IMR-90 (cell line): ENCODE results near the gene STAT6. TPM values are rescaled to one million over a fixed set of nuclear protein-coding genes. Genes with fewer than 3 reads are reported as not detected.

Experiments
- ATAC-seq: fragments of 200-7000 bp; cut with Tn5 transposase; 2 replicates; pipeline ENCODE4 v1.9.1; 2020; ENCODE audit warnings: low read depth, mild to moderate bottlenecking, moderate library complexity
- BruUV-seq: library from RNA; stranded (reverse); fragments of 400-500 nt; replicated peaks from 2 replicates; lab custom pipeline; 2021; lab: Mats Ljungman, UMichigan
- CTCF ChIA-PET: fragments of 300-600 bp; formaldehyde crosslinking; extraction: SDS; loops from one replicate; lab custom pipeline; 2021; ENCODE audit warnings: antibody characterized with exemption; lab: Yijun Ruan, JAX
- POLR2A ChIA-PET: fragments of 300-600 bp; sonication (Branson Sonifier 250); formaldehyde crosslinking; loops from one replicate; lab custom pipeline; 2022; ENCODE audit warnings: antibody characterized with exemption; ENCODE audit not compliant: unreplicated experiment; lab: Charles Lee
- DNase-seq: peaks from one replicate; pipeline ENCODE4 v3.0.0; 2013
- H2AFZ ChIP-seq: replicated peaks from 2 replicates; pipeline ENCODE3; 2013; ENCODE audit warnings: low read length, mild to moderate bottlenecking; ENCODE audit not compliant: poor library complexity
- H2AK5ac ChIP-seq: 2 replicates; pipeline ENCODE4 v1.6.1; 2013; ENCODE audit warnings: low read depth, low read length, inconsistent platforms
- H2AK9ac ChIP-seq: replicated peaks from 2 replicates; pipeline ENCODE3; 2013; ENCODE audit warnings: mild to moderate bottlenecking, low read depth, low read length, moderate library complexity; ENCODE audit not compliant: poor library complexity
- H2BK120ac ChIP-seq: 2 replicates; pipeline ENCODE4 v1.6.1; 2013; ENCODE audit warnings: low read depth, low read length, inconsistent platforms
- H2BK15ac ChIP-seq: 3 replicates; pipeline ENCODE4 v1.6.1; 2013; ENCODE audit warnings: low read depth, low read length, inconsistent platforms
- H2BK20ac ChIP-seq: 2 replicates; pipeline ENCODE4 v1.6.1; 2013; ENCODE audit warnings: low read depth, mild to moderate bottlenecking, inconsistent platforms, low read length, moderate library complexity
- H2BK5ac ChIP-seq: 2 replicates; pipeline ENCODE4 v1.6.1; 2013; ENCODE audit warnings: mild to moderate bottlenecking, low read depth, low read length, inconsistent platforms; ENCODE audit not compliant: poor library complexity, severe bottlenecking
- H3K14ac ChIP-seq: replicated peaks from 2 replicates; pipeline ENCODE4 v1.6.1; 2013; ENCODE audit warnings: low read depth, low read length, inconsistent platforms
- H3K18ac ChIP-seq: 2 replicates; pipeline ENCODE4 v1.6.1; 2013; ENCODE audit warnings: low read depth, low read length, control low read depth
- H3K23ac ChIP-seq: 2 replicates; pipeline ENCODE4 v1.6.1; 2013; ENCODE audit warnings: low read depth, low read length, inconsistent platforms
- H3K27ac ChIP-seq: 2 replicates; pipeline ENCODE4 v1.5.1; 2013; ENCODE audit warnings: mild to moderate bottlenecking, control low read depth, low read length; ENCODE audit not compliant: insufficient read depth
- H3K27me3 ChIP-seq: 2 replicates; pipeline ENCODE4 v1.6.1; 2013; ENCODE audit warnings: low read length; ENCODE audit not compliant: control insufficient read depth, insufficient read depth
- H3K36me3 ChIP-seq: 2 replicates; pipeline ENCODE4 v1.6.1; 2013; ENCODE audit warnings: low read length, mixed read lengths; ENCODE audit not compliant: control insufficient read depth, insufficient read depth
- H3K4ac ChIP-seq: 2 replicates; pipeline ENCODE4 v1.6.1; 2013; ENCODE audit warnings: low read depth, low read length, inconsistent platforms
- H3K4me1 ChIP-seq: 2 replicates; pipeline ENCODE4 v1.6.1; 2013; ENCODE audit warnings: low read length, mixed read lengths; ENCODE audit not compliant: control insufficient read depth, insufficient read depth
- H3K4me2 ChIP-seq: 2 replicates; pipeline ENCODE4 v1.6.1; 2013; ENCODE audit warnings: low read depth, mild to moderate bottlenecking, control low read depth, low read length, moderate library complexity
- H3K4me3 ChIP-seq: 2 replicates; pipeline ENCODE4 v1.5.1; 2013; ENCODE audit warnings: low read depth, mild to moderate bottlenecking, control low read depth, low read length, moderate library complexity; ENCODE audit not compliant: insufficient read depth
- H3K56ac ChIP-seq: 2 replicates; pipeline ENCODE4 v1.6.1; 2013; ENCODE audit warnings: low read length, inconsistent platforms; ENCODE audit not compliant: insufficient read depth; ENCODE audit errors: extremely low read depth
- H3K79me1 ChIP-seq, 2 experiments: 2 replicates each; pipeline ENCODE4 v1.6.1; 2013; ENCODE audit warnings: low read length in 2 of 2, inconsistent platforms in 1 of 2, low read depth in 1 of 2
- H3K9ac ChIP-seq: 2 replicates; pipeline ENCODE4 v1.6.1; 2013; ENCODE audit warnings: low read depth, low read length, control low read depth
- H3K9me1 ChIP-seq: 2 replicates; pipeline ENCODE4 v1.6.1; 2013; ENCODE audit warnings: low read length, inconsistent platforms; ENCODE audit not compliant: insufficient read depth
- H3K9me3 ChIP-seq: 2 replicates; pipeline ENCODE4 v1.6.1; 2013; ENCODE audit warnings: low read length; ENCODE audit not compliant: control insufficient read depth, insufficient read depth
- H4K20me1 ChIP-seq: 2 replicates; pipeline ENCODE4 v1.6.1; 2013; ENCODE audit warnings: low read length, inconsistent platforms; ENCODE audit not compliant: insufficient read depth
- H4K5ac ChIP-seq: 2 replicates; pipeline ENCODE4 v1.6.1; 2013; ENCODE audit warnings: mild to moderate bottlenecking, low read depth, low read length, control low read depth
- H4K8ac ChIP-seq, 2 experiments: 2 replicates each; pipeline ENCODE4 v1.6.1; 2013; ENCODE audit warnings: low read depth in 2 of 2, low read length in 2 of 2, control low read depth in 1 of 2, inconsistent platforms in 1 of 2
- H4K91ac ChIP-seq: 2 replicates; pipeline ENCODE4 v1.6.1; 2013; ENCODE audit warnings: low read depth, low read length, inconsistent platforms; ENCODE audit not compliant: insufficient read depth
- BHLHE40 ChIP-seq: fragments of 150-350 bp; IDR thresholded peaks from 2 replicates; pipeline ENCODE4 v1.6.1; 2016; ENCODE audit warnings: mild to moderate bottlenecking, low read depth, low read length
- CEBPB ChIP-seq: IDR thresholded peaks from 2 replicates; pipeline ENCODE4 v1.6.1; 2012; ENCODE audit warnings: low read depth, low read length, improper control_type of control experiment
- CHD1 ChIP-seq: IDR thresholded peaks from 2 replicates; pipeline ENCODE4 v1.6.1; 2012; ENCODE audit warnings: low read depth, low read length, improper control_type of control experiment
- FOS ChIP-seq: fragments of 150-350 bp; IDR thresholded peaks from 2 replicates; pipeline ENCODE4 v1.6.1; 2016; ENCODE audit warnings: low read depth, low read length
- MAFK ChIP-seq: IDR thresholded peaks from 2 replicates; pipeline ENCODE4 v1.6.1; 2012; ENCODE audit warnings: low read depth, low read length, improper control_type of control experiment
- MAZ ChIP-seq: IDR thresholded peaks from 2 replicates; pipeline ENCODE4 v1.6.1; 2012; ENCODE audit warnings: low read depth, mild to moderate bottlenecking, low read length, improper control_type of control experiment, moderate library complexity, borderline replicate concordance
- NFE2L2 ChIP-seq: fragments of 150-350 bp; IDR thresholded peaks from 2 replicates; pipeline ENCODE4 v1.6.1; 2016; ENCODE audit warnings: low read depth, mild to moderate bottlenecking, low read length
- RAD21 ChIP-seq: IDR thresholded peaks from 2 replicates; pipeline ENCODE4 v1.6.1; 2012; ENCODE audit warnings: low read length, improper control_type of control experiment
- RFX5 ChIP-seq: IDR thresholded peaks from 2 replicates; pipeline ENCODE4 v1.8.0; 2012; ENCODE audit warnings: low read depth, mild to moderate bottlenecking, low read length, moderate library complexity
- SMC3 ChIP-seq: fragments of 150-350 bp; IDR thresholded peaks from 2 replicates; pipeline ENCODE4 v1.6.1; 2016; ENCODE audit warnings: low read depth, mild to moderate bottlenecking, antibody characterized with exemption, low read length, moderate library complexity
- WGBS, 2 experiments: methylation state at CpG; one replicate each; pipeline versions ENCODE4 v1.1.5 to v1.1.7; 2013; ENCODE audit warnings: missing lambda C conversion rate in 2 of 2; ENCODE audit not compliant: insufficient read length in 1 of 2; ENCODE audit errors: extremely low coverage in 2 of 2; 5-methylcytosine and 5-hydroxymethylcytosine counted together
- dilution Hi-C: fragments of 300-500 bp; cut with HindIII; formaldehyde crosslinking; loops from one replicate; pipeline ENCODE4 v1.14.3; 2018; ENCODE audit warnings: low sequenced_read_pairs; ENCODE audit not compliant: unreplicated experiment
- in situ Hi-C: fragments of 300-500 bp; cut with MboI; formaldehyde crosslinking; loops from 3 replicates; pipeline ENCODE4 v1.14.3; 2019; ENCODE audit warnings: low sequenced_read_pairs, inconsistent platforms, mixed read lengths
- intact Hi-C: fragments of 100-400 bp; cut with micrococcal nuclease; formaldehyde crosslinking; loops from 2 replicates; pipeline ENCODE4 v1.10.0; 2022
- polyA plus RNA-seq, 3 experiments: library from polyadenylated mRNA; depleted of rRNA; stranded (reverse); fragments of >200 nt; gene quantifications; 2 replicates each; pipeline ENCODE4 v1.2.3, GENCODE V29; 2012; ENCODE audit warnings: low replicate concordance in 1 of 3
- total RNA-seq: library from RNA; depleted of rRNA; stranded (reverse); fragments of >200 nt; gene quantifications from 2 replicates; pipeline ENCODE4 v1.2.3, GENCODE V29; 2012

Gene STAT6
- total and polyA plus RNA-seq, 2 of the 4 experiments (the other 2 are of a cell fraction) = 43.4 to 96.9 TPM

DNA sequence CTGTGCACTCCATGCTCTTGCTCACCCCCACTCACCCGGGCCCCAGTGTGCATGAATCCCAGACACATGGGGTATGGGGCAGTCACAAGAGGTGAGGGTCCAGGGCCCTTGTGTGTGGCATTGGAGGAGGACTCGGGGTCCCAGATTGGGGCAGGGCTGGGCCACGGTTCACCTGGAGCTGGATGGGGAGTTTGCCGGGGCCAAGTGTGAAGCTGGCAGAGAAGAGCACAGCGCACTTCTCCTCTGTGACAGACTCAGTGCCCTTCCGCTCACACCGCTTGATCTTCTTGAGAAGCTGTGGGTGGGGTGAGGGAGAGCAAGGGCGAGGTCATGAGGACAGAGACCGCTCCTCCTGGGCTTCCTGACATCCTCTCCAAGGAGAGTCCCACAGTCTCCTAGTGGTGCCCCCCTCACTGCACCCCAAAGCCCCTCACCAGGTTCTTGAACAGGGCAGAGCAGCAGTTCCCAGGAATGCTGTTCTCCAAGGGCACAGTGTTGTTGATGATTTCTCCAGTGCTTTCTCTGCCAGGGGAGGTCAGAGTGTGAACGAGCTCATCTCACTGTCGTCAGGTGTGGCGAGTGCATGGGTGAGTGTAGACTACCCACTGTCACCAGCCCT, 6.8 kb downstream of the STAT6 start:
- H3K27ac ChIP-seq = no peak overlapping the region
- in situ Hi-C loops (no loop called here), intact Hi-C loops (no loop called here), dilution Hi-C loops (no loop called here)
- no peak overlapping the region for H2BK120ac ChIP-seq
- H3K36me3 ChIP-seq = peaks cover 54% of the 10 kb centered on the region
- H4K5ac ChIP-seq = no peak overlapping the region
- H3K14ac ChIP-seq = no peak overlapping the region
- H3K79me1 ChIP-seq = peaks cover 11 to 38% of the 10 kb centered on the region in 2 experiments
- no peak overlapping the region for H2BK5ac ChIP-seq
- H3K56ac ChIP-seq = no peak overlapping the region
- peaks cover 10% of the 10 kb centered on the region; the same call in 1 of the 2 replicates for H3K9me1 ChIP-seq
- H4K91ac ChIP-seq = no peak overlapping the region
- H3K4me3 ChIP-seq = no peak overlapping the region
- no peak overlapping the region for H3K23ac ChIP-seq
- H4K8ac ChIP-seq = no peak overlapping the region
- no TSS peak for BruUV-seq
- H2BK20ac ChIP-seq = no peak overlapping the region
- H3K4me1 ChIP-seq = peaks cover 3% of the 10 kb centered on the region
- POLR2A ChIA-PET = interaction anchor here (1.4 kb wide), 1 partner anchor 10 kb away, joined by 4 read pairs; no protein-coding TSS in a partner anchor
- no peak overlapping the region for H3K4ac ChIP-seq
- DNase-seq (no peak), ATAC-seq (no peak)
- TF ChIP-seq RAD21 = no peak
- TF ChIP-seq MAFK = no peak
- no peak for TF ChIP-seq RFX5
- no peak for TF ChIP-seq NFE2L2
- no peak for TF ChIP-seq CEBPB
- TF ChIP-seq MAZ = no peak
- TF ChIP-seq BHLHE40 = no peak
- TF ChIP-seq SMC3 = no peak
- TF ChIP-seq CHD1 = no peak
- TF ChIP-seq FOS = no peak
- no peak overlapping the region for H2BK15ac ChIP-seq
- no peak overlapping the region for H2AFZ ChIP-seq
- no peaks in the 10 kb centered on the region for H3K27me3 ChIP-seq
- H3K9ac ChIP-seq = no peak overlapping the region
- peaks cover 11% of the 10 kb centered on the region; the same call in 1 of the 2 replicates for H4K20me1 ChIP-seq
- peak overlapping the region; percentile 6 for H2AK9ac ChIP-seq
- CTCF ChIA-PET = no interaction called here
- 100% methylated on average over 4 of the region's 12 CpGs; no CpG with 5 or more reads in 1 of the 2 experiments for WGBS, 2 experiments
- H3K9me3 ChIP-seq = no peaks in the 10 kb centered on the region
- no peak overlapping the region for H3K4me2 ChIP-seq
- H2AK5ac ChIP-seq = no peak overlapping the region
- no peak overlapping the region for H3K18ac ChIP-seq
